SU-DHL-6 (cell line): ENCODE measurements around the gene TXNL1.
A peak's percentile ranks its signal among the peaks of the same experiment; 100 is the strongest.

Experiments
- H2AFZ ChIP-seq: fragments of 200-600 bp; sonication (generic); 2 replicates; pipeline ENCODE4 v1.6.1; 2014; ENCODE audit warnings: low read depth, mild to moderate bottlenecking, moderate library complexity, mixed read lengths, antibody characterized with exemption, low read length; ENCODE audit not compliant: severe bottlenecking
- H3F3A ChIP-seq: fragments of 200-600 bp; shearing (Covaris generic); 2 replicates; pipeline ENCODE4 v1.6.0; 2016; ENCODE audit warnings: antibody characterized with exemption, mild to moderate bottlenecking; ENCODE audit not compliant: insufficient read depth
- H3K27ac ChIP-seq: fragments of 200-600 bp; sonication (generic); 2 replicates; pipeline ENCODE4 v1.5.1; 2016; ENCODE audit warnings: low read depth, mild to moderate bottlenecking, low read length, moderate library complexity, mixed read lengths
- H3K27me3 ChIP-seq: fragments of 200-600 bp; sonication (generic), shearing (Covaris generic); 2 replicates; pipeline ENCODE4 v1.6.0; 2014; ENCODE audit warnings: mild to moderate bottlenecking, low read length
- H3K36me3 ChIP-seq: fragments of 200-600 bp; sonication (generic); 2 replicates; pipeline ENCODE4 v1.6.1; 2014; ENCODE audit warnings: mild to moderate bottlenecking, low read length, mixed read lengths
- H3K4me2 ChIP-seq: fragments of 300-600, 200-600 bp; shearing (Covaris generic), sonication (generic); 2 replicates; pipeline ENCODE4 v1.6.0; 2014; ENCODE audit warnings: low read length, low read depth, mild to moderate bottlenecking; ENCODE audit not compliant: poor library complexity, severe bottlenecking
- H3K4me3 ChIP-seq: fragments of 200-600 bp; sonication (generic); 2 replicates; pipeline ENCODE4 v1.5.1; 2014; ENCODE audit warnings: antibody characterized with exemption, low read length, mild to moderate bottlenecking, mixed read lengths; ENCODE audit not compliant: insufficient read depth, poor library complexity, severe bottlenecking
- H3K79me2 ChIP-seq: fragments of 200-600 bp; sonication (generic); 2 replicates; pipeline ENCODE4 v1.6.1; 2014; ENCODE audit warnings: mild to moderate bottlenecking, low read length, moderate library complexity; ENCODE audit not compliant: insufficient read depth
- H3K9ac ChIP-seq: fragments of 200-600 bp; sonication (generic); 2 replicates; pipeline ENCODE4 v1.7.0; 2014; ENCODE audit warnings: mild to moderate bottlenecking, low read length
- H3K9me2 ChIP-seq: fragments of 200-600 bp; sonication (generic); replicated peaks from 2 replicates; pipeline ENCODE4 v1.6.1; 2014; ENCODE audit warnings: low read length; ENCODE audit not compliant: insufficient read depth
- H3K9me3 ChIP-seq: fragments of 200-600 bp; sonication (generic); 2 replicates; pipeline ENCODE4 v1.6.1; 2014; ENCODE audit warnings: low read length, mixed read lengths; ENCODE audit not compliant: insufficient read depth
- H4K20me1 ChIP-seq: fragments of 200-600 bp; sonication (generic); 2 replicates; pipeline ENCODE4 v1.6.1; 2014; ENCODE audit warnings: low read depth, mild to moderate bottlenecking, antibody characterized with exemption, low read length, moderate library complexity, mixed read lengths
- CTCF ChIP-seq: fragments of 200-600 bp; sonication (generic); IDR thresholded peaks from one replicate; pipeline ENCODE4 v1.5.1; 2017; ENCODE audit warnings: antibody characterized with exemption, mild to moderate bottlenecking, low read length, moderate library complexity; ENCODE audit not compliant: insufficient read depth, poor library complexity, severe bottlenecking
- EZH2phosphoT487 ChIP-seq: fragments of 200-600 bp; sonication (generic), shearing (Covaris generic); conservative IDR thresholded peaks from 2 replicates; pipeline ENCODE4 v1.6.1; 2018; ENCODE audit warnings: mild to moderate bottlenecking, antibody characterized with exemption, low read length, moderate library complexity, mixed read lengths

TXNL1 gene

GRCh38 chr18:56563568-56563967, 74.8 kb downstream of the TXNL1 start:
- Histone ChIP-seq H3K9ac (no peak overlapping the region), H3K36me3 (no peaks in the 10 kb centered on the region), H3K27me3 (no peaks in the 10 kb centered on the region), H4K20me1 (no peaks in the 10 kb centered on the region), H3K27ac (no peak overlapping the region), H3K79me2 (no peaks in the 10 kb centered on the region), H3K9me3 (no peaks in the 10 kb centered on the region), H3F3A (no peaks in the 10 kb centered on the region), H3K9me2 (no peaks in the 10 kb centered on the region), H2AFZ (no peak overlapping the region), H3K4me3 (no peak overlapping the region), H3K4me2 (no peak overlapping the region)
- TF ChIP-seq CTCF (peak; percentile 13), EZH2phosphoT487 (no peak)

GRCh38 chr18:56562479-56562878, 75.9 kb downstream of the TXNL1 start:
- no peaks in the 10 kb centered on the region for H3K9me3 ChIP-seq
- H3K9me2 ChIP-seq: no peaks in the 10 kb centered on the region
- TF ChIP-seq CTCF: no peak
- TF ChIP-seq EZH2phosphoT487: no peak
- H2AFZ ChIP-seq: no peak overlapping the region
- no peak overlapping the region for H3K4me3 ChIP-seq
- H3F3A ChIP-seq: no peaks in the 10 kb centered on the region
- H3K79me2 ChIP-seq: no peaks in the 10 kb centered on the region
- no peaks in the 10 kb centered on the region for H4K20me1 ChIP-seq
- H3K9ac ChIP-seq: no peak overlapping the region
- H3K27ac ChIP-seq: no peak overlapping the region
- no peaks in the 10 kb centered on the region for H3K36me3 ChIP-seq
- H3K4me2 ChIP-seq: no peak overlapping the region
- H3K27me3 ChIP-seq: no peaks in the 10 kb centered on the region

- no peaks in the 10 kb centered on the region for H3K27me3 ChIP-seq
- no peaks in the 10 kb centered on the region for H4K20me1 ChIP-seq
- no peaks in the 10 kb centered on the region for H3K9me2 ChIP-seq
- H3K36me3 ChIP-seq: no peaks in the 10 kb centered on the region
- H2AFZ ChIP-seq: no peak overlapping the region
- no peak overlapping the region for H3K9ac ChIP-seq
- no peak overlapping the region for H3K4me2 ChIP-seq
- no peak overlapping the region for H3K4me3 ChIP-seq
- H3K9me3 ChIP-seq: no peaks in the 10 kb centered on the region
- H3F3A ChIP-seq: no peaks in the 10 kb centered on the region
- H3K27ac ChIP-seq: no peak overlapping the region
- TF ChIP-seq CTCF (no peak), EZH2phosphoT487 (no peak)
- no peaks in the 10 kb centered on the region for H3K79me2 ChIP-seq
Measured at GRCh38 chr18:56560992-56561391, 77.4 kb downstream of the TXNL1 start.
